Stimulated activated CD4-positive, alpha-beta T cell treated with anti-CD3 and anti-CD28 coated beads, Interleukin-2, amount 100 ng/mL, for 4 hours (primary cell): Measurements from ENCODE around the gene TMOD4.

Experiments
- DNase-seq: peaks from one replicate; pipeline ENCODE4 v3.0.0-alpha.2; 2020; ENCODE audit warnings: low read depth

TMOD4 gene

DNA sequence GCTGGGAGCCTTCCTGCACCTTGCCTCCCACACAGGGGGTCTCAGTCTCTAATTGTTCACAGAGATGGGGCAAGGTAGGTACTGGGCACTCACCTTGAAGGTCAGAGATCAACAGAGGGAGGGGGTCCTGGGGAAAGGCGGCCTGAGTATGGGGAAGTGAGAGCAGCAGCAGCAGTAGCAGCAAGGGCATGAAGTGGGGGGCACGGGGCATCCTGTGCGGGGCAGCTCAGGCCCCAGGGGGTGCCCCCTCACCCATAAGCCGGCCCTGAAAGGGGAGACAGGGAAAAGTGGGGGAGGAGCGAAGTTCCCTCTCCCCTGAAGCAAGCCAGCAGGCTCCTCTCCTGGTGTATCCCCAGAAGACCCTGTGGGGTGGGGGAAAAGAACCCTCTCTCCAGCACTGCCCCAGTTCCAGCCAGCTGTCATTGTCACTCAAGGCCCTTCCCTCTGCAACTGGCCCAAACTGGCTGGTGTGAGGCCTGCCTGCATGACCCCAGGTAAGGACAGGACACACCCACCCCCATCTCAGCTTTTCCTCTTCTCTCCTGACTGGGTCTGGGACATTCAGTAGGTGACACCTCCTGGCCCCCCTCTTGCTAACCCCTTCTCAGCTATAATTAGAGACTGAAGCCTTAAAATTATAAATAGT is 33.2 kb downstream of the TMOD4 start:
- no peak for DNase-seq

DNA sequence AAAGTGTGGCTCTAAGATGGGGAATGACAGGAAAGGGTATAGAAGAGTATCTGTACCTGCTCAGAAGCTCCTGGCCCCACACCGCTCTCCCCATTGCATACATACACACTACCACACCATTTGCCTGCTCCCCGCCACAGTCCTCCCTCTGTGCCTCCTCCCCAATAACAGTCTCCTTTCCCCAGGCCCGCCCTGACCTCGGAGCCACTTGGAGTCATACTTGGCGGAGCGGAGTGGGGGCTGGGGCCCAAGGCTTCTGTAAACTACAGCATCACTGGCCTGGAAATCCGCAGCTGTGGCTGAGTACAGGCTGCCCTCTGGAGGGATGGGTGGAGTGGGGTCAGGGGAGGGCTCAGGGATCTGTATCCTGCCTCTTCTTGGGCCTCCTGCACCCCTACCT is 38.0 kb downstream of the TMOD4 start:
- DNase-seq: no peak

DNA sequence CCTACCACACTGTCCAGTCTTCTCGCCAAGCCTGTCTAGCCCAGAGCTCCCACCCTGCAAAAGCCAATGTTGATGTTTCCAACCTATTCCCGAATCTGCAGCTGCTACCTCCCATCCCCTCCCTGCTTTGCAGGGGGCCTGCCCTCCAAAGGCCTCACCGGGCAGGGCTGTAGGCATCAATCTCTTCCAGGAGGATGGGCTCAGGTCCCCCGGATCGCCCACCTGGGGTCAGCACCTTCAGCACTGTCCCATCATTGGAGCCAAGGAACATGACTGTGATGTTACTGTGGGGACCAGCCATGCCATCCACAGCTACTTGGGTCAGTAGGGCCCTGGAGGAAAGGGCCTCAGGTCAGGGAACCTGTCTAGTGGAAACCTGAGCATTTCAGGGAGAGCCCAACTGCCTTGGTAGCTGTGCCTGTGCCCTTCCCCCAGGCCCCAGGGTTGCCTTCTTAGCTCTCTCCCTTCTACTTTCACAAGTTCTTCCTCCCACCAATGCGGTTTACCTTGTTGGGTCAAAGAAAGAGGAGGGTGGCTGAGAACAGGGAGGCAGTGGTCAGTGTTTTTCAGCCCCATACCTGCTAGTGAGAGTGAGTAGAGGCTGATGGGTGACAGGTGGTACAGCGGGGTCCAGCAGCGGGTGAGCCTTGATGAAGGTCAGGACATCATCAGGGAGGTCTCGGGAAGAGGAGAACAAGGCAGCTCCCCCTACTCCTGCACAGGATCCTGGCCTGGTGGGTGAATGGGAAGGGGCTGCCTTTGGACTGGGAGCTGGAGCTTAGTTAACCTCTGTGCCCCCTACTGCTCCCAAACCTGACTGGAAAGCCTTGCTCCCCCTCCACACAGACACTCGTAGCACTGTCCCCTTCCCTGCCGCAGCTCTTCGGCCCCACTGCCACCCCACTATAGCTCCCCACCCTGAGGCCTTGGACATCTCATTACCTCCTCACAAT is 40.1 kb downstream of the TMOD4 start:
- no peak for DNase-seq

DNA sequence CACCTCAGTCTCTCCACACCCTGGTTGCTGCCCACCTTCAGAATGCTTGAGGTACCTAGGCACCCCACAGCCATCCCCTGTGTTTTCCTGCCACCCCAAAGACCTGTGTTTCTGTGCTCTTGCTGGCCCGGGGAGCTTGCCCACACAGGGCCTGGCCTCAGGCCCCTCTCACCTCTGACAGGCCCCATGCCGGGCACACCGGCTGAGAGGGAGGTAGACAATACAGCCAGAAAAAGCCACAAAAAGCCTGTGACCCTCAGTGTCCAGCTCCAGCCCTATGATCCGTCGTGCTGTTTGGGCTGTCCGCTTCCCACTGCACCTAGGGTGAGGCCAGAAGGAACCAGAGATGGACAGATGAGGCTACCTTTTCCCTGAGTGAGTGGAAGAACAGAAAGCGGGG is 40.8 kb downstream of the TMOD4 start:
- no peak for DNase-seq

DNA sequence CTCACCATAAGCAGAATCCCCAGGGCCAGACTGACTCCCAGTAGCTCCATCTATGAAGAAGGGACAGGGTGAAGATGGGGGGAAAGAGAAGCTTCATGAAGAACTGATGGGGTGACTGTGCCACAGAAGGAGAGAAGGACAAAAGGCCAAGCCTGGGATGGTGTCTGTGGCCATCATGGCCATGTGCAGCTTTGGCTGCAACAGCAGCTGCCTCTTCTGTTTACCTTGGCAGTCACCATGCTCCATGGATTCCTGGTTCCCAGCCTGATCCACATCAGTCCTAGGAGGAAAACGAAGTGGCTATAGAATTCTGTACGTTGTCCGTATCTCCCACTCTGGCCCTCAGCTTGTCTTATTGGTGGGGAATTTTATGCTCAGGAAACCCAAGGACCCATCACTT is 41.4 kb downstream of the TMOD4 start:
- no peak for DNase-seq

DNA sequence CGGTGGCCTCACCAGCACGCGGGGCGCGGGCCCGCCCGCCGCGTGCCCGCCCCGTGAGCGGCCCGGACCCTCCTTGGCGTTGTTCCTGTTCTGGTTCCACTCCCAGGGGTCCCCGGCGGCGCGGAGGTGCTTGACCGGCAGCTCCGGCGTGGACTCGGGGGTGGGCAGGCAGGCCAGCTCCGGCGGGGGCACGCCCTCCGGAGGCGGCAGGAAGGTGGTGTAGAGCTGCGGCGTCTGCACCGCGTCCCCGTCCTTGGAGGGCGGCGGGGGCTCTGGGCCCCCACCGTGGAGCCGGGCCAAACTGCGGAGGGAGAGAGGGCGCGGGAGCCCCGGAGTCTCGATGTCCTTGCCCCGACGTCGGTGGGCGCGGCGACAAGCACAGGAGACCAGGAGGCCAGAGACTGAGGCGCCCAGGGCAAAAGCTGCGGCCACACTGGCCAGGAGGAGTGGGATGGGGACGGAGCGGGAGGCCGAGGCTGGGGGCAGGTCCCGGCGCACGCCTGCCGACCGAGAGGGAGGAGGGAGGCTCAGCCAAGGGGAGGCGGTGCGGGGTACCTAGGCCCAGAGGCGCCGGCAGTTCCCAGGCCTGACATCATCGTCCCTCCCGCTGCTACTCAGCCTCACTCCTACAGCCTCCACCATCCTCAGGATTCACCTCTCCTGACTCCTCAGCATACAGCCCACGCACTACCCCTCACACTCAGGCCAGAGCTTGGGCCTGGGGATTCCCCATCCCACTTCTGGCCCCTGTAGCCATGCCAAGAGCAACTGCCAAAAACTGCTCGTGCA is 42.6 kb downstream of the TMOD4 start:
- no peak for DNase-seq

DNA sequence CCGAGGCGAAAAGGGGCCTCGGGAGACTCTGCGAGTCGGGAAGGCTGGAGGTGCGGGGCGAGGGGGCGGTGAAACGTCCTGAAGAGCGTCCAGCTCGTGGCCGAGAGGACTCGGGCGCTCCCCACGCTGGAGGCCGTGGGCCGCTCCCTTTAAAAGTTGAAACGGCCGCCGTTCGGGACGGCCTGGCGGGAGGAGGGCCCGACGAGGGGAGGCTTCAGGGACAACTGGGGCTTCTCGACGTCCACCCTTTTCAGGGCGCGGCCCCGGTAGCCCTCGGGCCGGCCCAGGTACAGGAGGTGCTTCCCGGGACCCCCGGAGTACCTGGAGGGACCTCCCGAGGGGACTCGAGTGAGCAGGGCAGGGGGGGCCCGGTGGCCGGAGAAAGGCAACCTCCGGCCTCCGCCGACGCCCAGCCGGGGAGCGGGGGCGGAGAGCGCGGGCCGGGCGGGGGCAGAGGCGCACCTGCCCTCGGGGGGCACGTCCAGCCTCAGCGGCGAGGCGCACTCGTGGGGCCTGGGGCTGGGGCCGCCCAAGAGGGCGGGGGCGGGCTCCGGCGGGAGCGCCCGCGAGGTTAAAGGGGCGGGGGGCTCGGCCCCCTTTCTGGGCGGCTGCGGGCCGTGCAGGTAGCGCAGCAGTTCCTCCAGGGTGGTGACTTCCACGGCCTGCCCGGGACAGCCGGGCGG is 43.3 kb downstream of the TMOD4 start:
- no peak for DNase-seq

DNA sequence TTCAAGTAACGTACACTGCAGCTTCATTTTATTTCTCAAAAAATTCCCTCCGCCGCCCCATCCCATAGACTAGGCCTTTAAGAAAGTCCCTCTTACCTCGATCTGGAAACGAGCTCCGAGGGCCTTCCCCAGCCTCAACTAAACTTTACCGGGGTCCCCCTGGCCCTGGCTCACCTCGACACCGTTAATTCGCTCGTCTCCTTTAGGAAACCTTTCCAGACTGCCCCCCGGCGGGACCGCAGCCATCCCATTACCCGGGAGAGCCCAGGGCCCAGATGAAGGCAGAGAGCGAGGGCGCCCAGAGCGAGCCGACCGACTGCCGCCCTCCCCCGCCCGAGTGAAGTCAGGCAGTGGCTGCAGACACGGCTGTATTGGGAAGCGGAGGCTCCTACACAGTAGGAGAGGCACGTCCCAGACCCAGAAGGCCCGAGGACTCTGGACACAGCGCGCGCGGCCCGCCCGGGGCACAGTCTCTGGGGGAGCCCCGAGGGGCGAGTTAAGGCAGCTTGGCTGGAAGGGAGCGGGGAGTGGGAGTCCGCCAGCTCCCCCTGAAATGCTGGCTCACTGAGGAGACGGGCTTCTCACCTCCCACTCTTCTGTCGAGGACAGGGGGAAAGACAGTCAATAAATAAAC is 44.0 kb downstream of the TMOD4 start:
- DNase-seq: no peak

DNA sequence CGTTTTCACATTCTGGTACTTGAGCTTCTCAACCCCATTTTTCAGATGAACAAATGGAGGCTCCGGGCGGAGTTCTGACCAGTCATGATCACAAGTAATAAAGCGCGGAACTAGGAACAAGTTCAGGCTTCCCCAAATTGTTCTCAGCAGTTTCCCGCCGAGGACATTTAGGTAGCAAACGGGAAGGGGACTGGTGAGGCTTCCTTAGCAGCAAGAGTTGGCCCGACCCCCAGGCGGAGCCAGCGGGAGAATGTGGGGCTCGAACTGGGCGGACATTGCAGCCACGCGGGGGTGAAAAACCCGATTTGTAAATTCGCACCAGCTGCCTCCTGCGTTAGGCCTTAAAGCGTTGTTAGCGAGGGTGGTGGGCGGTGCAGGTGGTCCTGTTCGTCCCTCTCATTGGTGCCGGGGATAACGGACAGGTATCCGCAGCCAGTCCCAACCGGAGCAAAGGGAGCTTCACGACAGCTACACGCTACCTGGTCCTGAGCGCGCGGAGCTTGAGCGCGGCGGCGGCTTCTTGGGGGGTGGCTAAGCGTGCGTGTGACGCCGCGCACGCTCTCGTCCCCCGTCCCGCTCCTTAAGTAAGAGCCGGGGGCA is 44.7 kb downstream of the TMOD4 start:
- DNase-seq: peak; percentile 77

DNA sequence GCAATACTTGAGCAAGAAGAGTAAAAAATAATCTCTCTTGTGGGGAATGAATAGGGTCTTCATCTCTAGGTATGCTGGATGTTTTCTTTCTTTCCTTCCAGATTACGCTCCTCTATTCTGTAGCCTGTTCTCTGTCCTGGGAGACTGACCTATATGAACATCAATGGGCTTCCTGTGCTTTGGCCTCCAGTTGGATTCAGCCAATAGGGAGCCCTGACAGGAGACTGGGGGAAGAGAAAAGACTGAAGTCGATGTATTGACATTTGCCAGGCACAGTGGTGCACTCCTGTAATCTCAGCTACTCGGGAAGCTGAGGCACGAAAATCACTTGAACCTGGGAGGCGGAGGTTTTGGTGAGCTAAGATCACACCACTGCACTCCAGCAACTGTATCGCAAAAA is 47.0 kb downstream of the TMOD4 start:
- no peak for DNase-seq

DNA sequence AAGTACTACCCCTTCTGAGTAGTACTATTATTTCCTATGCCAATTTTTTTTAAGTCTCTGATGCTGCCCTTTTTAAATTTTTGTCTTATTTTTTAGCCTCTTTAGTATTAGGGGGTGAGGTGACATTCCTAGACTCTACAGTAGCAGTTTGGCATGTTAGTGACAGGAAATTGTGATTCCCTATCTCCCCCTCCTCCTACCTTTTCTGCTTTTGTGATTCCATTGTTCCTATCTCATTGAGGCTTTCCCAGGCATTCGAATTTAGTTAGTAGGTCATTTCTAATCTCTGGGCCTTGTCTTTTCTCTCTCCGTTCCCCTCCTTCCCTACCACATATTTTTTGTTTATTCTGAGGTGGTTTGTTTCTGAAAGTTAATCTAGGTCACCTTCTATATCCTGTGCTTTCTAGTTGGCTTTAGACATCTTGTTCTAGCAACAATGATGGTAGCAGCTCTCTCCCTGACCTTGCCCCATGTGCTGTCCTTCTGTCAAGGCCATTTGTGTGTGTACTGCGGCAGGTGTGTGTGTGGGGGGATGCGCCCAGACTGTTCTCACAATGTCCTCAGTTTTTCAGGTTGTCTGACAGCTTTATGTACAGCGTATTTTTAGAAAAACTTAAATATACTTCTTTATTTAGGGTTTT is 50.9 kb downstream of the TMOD4 start:
- DNase-seq: no peak
